ENCODE data around the gene TRAF7. TPM values are rescaled to one million over a fixed set of nuclear protein-coding genes. Genes with fewer than 3 reads are reported as not detected.

The TRAF7 gene
- total and polyA plus RNA-seq, 2 of the 13 experiments (the other 11 are each of a cell fraction or from before 2014, with no cell fraction given) = 47.9 to 65.6 TPM

- no peak for TF ChIP-seq RNF219 (CRISPR knock-in tag; IDR thresholded peaks at IDR 0.05)
- no peak for TF ChIP-seq SETDB1 (CRISPR knock-in tag; IDR thresholded peaks at IDR 0.05; ENCODE audit: borderline replicate concordance)
- TF ChIP-seq SOX6 (IDR thresholded peaks at IDR 0.05) = no peak
- TF ChIP-seq SOX6 (CRISPR knock-in tag; IDR thresholded peaks at IDR 0.05) = no peak
- TF ChIP-seq HMGXB3 (CRISPR knock-in tag; IDR thresholded peaks at IDR 0.05; ENCODE audit: borderline replicate concordance) = no peak; the same call in 1 of the 2 replicates
- TF ChIP-seq GATAD1 (CRISPR knock-in tag; IDR thresholded peaks at IDR 0.05) = no peak
- TF ChIP-seq SP1 (IDR thresholded peaks at IDR 0.05) = no peak
- no peak for TF ChIP-seq SP1 (CRISPR knock-in tag; IDR thresholded peaks at IDR 0.05)
- peak; percentile 32 for TF ChIP-seq ZSCAN25 (CRISPR knock-in tag; IDR thresholded peaks at IDR 0.05)
- no peak for TF ChIP-seq ZNF614 (CRISPR knock-in tag; IDR thresholded peaks at IDR 0.05; ENCODE audit: borderline replicate concordance)
- TF ChIP-seq ZNF441 (CRISPR knock-in tag; IDR thresholded peaks at IDR 0.05; ENCODE audit: borderline replicate concordance) = no peak
- TF ChIP-seq TFDP2 (CRISPR knock-in tag; IDR thresholded peaks at IDR 0.05) = no peak
- no peak for TF ChIP-seq HNRNPLL (IDR thresholded peaks at IDR 0.05; ENCODE audit: low read depth, low read length, poor library complexity, severe bottlenecking)
- TF ChIP-seq RAD51 (IDR thresholded peaks at IDR 0.05; ENCODE audit: borderline replicate concordance) = no peak
- no peak for TF ChIP-seq ZKSCAN8 (CRISPR knock-in tag; IDR thresholded peaks at IDR 0.05; ENCODE audit: borderline replicate concordance)
Observed at GRCh38 chr16:2204416-2205103, 49.0 kb downstream of the TRAF7 start (continued).
